ENCODE results near the gene RPL5.
"Not testable (repeated sequence)": the region's sequence is repeated elsewhere in the genome, so short reads cannot be mapped to it uniquely, and the experiment has no call there.

The RPL5 gene

DNA sequence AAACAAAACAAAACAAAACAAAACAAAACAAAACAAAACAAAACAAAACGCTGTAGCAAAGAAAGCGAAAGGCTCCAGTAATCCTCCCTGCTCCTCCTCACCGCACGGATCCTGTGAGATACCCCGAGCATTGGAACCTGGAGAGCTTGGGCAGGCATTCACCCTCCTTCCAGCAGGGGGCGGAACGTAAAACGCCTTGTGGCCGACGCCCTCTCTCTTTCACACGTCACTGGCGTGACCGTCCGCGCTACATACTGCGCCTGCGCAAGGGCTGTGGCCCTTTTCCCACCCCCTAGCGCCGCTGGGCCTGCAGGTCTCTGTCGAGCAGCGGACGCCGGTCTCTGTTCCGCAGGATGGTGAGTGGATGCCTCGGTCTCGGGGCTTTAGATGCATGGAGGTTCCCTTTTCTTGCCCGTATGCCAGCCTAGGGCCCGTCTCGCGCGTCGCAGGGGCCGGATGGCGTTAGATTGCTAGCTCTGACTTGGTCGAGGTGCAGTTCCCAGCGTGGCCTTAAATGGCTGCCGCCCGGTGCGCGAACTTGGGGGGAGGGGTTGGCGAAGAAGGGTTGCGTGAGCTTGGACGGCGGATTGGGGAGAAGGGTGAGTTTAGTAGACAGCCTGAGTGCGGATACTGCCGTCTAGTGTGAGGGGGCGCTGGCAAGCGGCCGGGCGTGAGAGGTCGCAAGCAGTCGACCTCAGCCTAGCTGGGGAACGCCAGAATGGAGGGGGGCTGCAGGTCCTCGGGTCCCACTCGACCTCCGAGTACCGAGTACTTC, at the start of gene RPL5:
Gene RPL5 (plus strand): TSS at position 279 of the 775 bp plus-strand sequence. CDS start 75 bp downstream, at position 354.
- peak; percentile 73 for DNase-seq (ENCODE audit: low read depth, low spot score)
- ChIA-PET POLR2A (interaction anchor here (0.6 to 1.8 kb wide), 12 partner anchors 10 to 210 kb away, joined by 3 to 13 read pairs (median 4); partner anchors contain the start of genes DIPK1A and EVI5), CTCF (interaction anchor here (0.7 to 3.5 kb wide), 24 partner anchors 9 to 191 kb away, joined by 3 to 65 read pairs (median 4); partner anchors contain the start of genes DIPK1A and EVI5)
- H3K4me3 ChIP-seq (ENCODE audit: low read depth, low read length) = peak within 1 kb of the TSS; percentile 98
- TF ChIP-seq, protein P1, sequence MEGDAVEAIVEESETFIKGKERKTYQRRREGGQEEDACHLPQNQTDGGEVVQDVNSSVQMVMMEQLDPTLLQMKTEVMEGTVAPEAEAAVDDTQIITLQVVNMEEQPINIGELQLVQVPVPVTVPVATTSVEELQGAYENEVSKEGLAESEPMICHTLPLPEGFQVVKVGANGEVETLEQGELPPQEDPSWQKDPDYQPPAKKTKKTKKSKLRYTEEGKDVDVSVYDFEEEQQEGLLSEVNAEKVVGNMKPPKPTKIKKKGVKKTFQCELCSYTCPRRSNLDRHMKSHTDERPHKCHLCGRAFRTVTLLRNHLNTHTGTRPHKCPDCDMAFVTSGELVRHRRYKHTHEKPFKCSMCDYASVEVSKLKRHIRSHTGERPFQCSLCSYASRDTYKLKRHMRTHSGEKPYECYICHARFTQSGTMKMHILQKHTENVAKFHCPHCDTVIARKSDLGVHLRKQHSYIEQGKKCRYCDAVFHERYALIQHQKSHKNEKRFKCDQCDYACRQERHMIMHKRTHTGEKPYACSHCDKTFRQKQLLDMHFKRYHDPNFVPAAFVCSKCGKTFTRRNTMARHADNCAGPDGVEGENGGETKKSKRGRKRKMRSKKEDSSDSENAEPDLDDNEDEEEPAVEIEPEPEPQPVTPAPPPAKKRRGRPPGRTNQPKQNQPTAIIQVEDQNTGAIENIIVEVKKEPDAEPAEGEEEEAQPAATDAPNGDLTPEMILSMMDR (IDR thresholded peaks at IDR 0.05; ENCODE audit: insufficient read depth, low read length, missing control alignments) = peak; percentile 98

- peak overlapping the region; percentile 86 for H3K4me3 ChIP-seq (ENCODE audit: low read depth, low read length)
- CTCF ChIA-PET = interaction anchor here (0.5 to 3.9 kb wide), 6 partner anchors 11 to 49 kb away, joined by 3 to 15 read pairs (median 3); no protein-coding TSS in a partner anchor
- DNase-seq (ENCODE audit: low read depth, low spot score); POLR2A ChIA-PET: not testable (repeated sequence)
Observed at GRCh38 chr1:92783550-92783949, 48.3 kb upstream of the RPL5 start.

DNA sequence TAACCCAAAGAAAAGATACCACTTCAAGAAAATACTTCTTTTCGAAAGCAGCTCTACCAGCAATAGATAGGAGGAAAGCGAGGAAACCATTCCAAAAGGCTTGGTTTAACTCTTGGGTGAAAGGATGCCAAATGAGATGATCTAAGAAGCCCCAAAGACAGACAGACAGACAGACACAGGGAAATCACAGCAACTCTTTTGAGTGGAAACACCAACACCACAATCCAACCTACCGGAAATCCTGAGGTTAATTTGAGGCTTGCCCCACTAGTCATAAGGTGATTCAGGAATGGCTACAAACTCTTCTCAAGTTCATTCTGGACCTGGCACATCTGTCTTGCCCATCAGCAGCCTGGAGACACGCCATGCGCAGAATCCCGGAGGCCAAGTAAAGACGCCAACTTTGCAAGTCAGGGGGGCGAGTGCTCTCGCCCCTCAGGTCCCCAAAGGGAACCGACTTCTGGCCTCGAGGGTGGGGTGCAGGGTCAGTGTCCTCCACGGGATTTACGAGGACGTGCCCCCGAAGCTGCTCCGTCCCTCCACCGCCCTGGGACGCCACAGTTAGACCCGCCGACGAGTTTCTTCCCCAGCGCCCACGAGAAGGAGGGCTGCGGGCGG, 47.7 kb upstream of the RPL5 start:
- ChIA-PET CTCF (interaction anchor here (0.8 to 3.9 kb wide), 8 partner anchors 11 to 48 kb away, joined by 3 to 15 read pairs (median 5); partner anchors contain the start of gene RPL5), POLR2A (interaction anchor here (1.1 to 1.8 kb wide), 4 partner anchors 8 to 48 kb away, joined by 3 to 13 read pairs (median 5); partner anchors contain the start of gene RPL5)
- DNase-seq (ENCODE audit: low read depth, low spot score) = no peak
- TF ChIP-seq, protein P1 (IDR thresholded peaks at IDR 0.05; ENCODE audit: insufficient read depth, low read length, missing control alignments) = no peak
- peak overlapping the region; percentile 86 for H3K4me3 ChIP-seq (ENCODE audit: low read depth, low read length)

DNA sequence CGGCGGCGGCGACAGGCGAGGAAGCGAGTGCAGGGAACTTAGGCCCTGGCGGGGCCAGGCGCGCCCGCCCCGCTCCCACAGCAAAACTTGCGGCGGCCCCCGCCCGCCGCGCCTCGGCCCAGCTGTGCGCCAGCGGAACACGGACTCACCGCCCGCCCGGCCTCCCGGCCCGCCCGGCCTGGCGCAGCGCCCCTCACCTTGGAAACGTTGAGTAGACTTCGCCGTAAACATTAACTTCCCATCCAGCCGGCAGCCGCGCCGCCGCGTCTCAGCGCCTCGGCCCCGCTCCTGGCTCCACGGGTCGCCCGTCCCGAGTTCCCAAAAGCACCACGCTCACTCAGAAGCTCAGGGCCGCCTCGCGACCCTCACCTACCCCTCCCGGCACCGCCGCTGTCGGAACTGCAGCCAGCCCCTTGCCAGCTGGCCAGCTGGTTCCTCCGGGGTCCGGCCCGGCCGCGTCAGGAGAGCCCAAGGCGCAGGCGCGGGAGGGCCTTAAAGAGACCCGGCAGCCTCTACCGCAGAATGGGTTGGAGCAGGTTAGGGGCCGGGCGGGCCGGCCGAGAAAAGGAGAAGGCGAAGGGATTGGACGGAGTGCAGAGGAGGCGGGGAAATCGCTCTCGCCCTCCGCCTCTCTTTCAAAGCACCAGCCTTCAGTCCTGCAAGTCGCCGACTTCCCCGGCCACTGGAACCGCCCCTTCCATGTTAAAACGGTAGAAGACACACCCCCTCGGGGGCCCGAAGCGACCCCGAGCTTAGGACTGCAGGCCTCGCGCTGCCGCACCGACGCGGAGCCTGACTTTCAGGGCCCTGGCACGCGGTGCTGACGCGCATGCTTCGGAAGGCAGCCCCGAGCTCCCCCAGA, 47.0 kb upstream of the RPL5 start, which contains the start of gene EVI5:
Gene EVI5 (minus strand): TSS at position 470 of the 862 bp plus-strand sequence. CDS start 48,562 bp downstream, outside the sequence.
- ChIA-PET POLR2A (interaction anchor here (0.8 to 1.8 kb wide), 6 partner anchors 8 to 50 kb away, joined by 3 to 13 read pairs (median 5); partner anchors contain the start of gene RPL5), CTCF (interaction anchor here (1.0 to 3.9 kb wide), 6 partner anchors 10 to 47 kb away, joined by 3 to 15 read pairs (median 6); partner anchors contain the start of gene RPL5)
- peak within 1 kb of the TSS; percentile 86 for H3K4me3 ChIP-seq (ENCODE audit: low read depth, low read length)
- TF ChIP-seq, protein P1 (IDR thresholded peaks at IDR 0.05; ENCODE audit: insufficient read depth, low read length, missing control alignments) = peak; percentile 10
- DNase-seq (ENCODE audit: low read depth, low spot score) = peak; percentile 78

DNA sequence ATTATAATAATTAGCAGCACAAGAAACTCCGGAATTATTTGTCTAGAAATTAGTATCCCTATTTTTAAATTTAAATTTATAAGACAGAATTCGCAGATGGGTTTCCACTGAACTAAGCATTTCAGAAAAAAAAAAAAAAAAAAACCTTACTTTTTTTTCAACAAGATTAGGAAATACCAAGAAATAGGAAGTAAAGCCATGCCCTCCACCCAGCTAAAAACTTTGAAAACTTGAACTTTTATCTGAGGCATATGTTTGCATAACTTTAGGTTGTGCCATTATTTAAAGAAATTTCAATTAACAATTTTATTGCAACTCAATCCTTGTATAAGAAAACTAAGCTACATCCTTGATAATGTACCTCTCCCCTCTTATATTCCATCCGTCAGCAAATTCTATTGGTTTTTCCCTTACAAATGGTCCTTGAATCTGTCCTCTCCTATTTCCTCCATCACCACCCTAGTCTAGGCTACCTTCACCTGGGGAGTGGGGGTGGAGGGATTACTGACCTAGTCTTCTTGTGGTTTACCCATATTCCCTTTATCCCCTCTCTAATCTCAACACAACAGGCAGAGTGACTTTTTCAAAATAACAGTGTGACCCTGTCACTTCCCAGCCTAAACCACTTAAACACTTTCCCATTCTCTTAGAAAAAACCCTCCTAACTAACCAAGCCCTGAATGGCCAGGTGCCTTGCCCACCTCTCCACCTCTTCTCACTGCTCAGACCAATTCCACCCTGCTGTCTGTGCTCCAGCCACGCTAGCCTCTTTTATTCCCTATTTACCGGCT, 45.5 kb upstream of the RPL5 start:
- TF ChIP-seq, protein P1 (IDR thresholded peaks at IDR 0.05; ENCODE audit: insufficient read depth, low read length, missing control alignments) = no peak
- CTCF ChIA-PET = interaction anchor here (0.5 to 3.9 kb wide), 3 partner anchors 32 to 37 kb away, joined by 3 to 15 read pairs (median 5); no protein-coding TSS in a partner anchor
- DNase-seq (ENCODE audit: low read depth, low spot score) = no peak
- POLR2A ChIA-PET = no interaction called here
- H3K4me3 ChIP-seq (ENCODE audit: low read depth, low read length) = no peak overlapping the region
